ENCODE measurements around the gene PRKD1.

Gene PRKD1

GRCh38 chr14:29821242-29821641 is 106.4 kb downstream of the PRKD1 start:
- Histone ChIP-seq H4K20me1 (ENCODE audit: control insufficient read depth, insufficient read depth, low read depth, low read length) (no peaks in the 10 kb centered on the region), H3K27ac (ENCODE audit: low read depth, low read length) (no peak overlapping the region), H3K4me1 (ENCODE audit: control insufficient read depth, low read length) (no peaks in the 10 kb centered on the region), H3K9me2 (replicated peaks; ENCODE audit: control insufficient read depth, low read length) (no peaks in the 10 kb centered on the region), H3F3A (ENCODE audit: control insufficient read depth, insufficient read depth) (no peaks in the 10 kb centered on the region), H3K36me3 (ENCODE audit: control insufficient read depth, low read length) (no peaks in the 10 kb centered on the region), H3K4me3 (ENCODE audit: low read length) (no peak overlapping the region), H3K9me3 (ENCODE audit: control insufficient read depth, insufficient read depth, low read length) (no peaks in the 10 kb centered on the region), H3K4me2 (ENCODE audit: low read length) (no peak overlapping the region), H3K79me2 (ENCODE audit: control insufficient read depth, low read length) (no peaks in the 10 kb centered on the region), H3K27me3 (ENCODE audit: control insufficient read depth, low read length) (no peaks in the 10 kb centered on the region)
- TF ChIP-seq, protein P1, sequence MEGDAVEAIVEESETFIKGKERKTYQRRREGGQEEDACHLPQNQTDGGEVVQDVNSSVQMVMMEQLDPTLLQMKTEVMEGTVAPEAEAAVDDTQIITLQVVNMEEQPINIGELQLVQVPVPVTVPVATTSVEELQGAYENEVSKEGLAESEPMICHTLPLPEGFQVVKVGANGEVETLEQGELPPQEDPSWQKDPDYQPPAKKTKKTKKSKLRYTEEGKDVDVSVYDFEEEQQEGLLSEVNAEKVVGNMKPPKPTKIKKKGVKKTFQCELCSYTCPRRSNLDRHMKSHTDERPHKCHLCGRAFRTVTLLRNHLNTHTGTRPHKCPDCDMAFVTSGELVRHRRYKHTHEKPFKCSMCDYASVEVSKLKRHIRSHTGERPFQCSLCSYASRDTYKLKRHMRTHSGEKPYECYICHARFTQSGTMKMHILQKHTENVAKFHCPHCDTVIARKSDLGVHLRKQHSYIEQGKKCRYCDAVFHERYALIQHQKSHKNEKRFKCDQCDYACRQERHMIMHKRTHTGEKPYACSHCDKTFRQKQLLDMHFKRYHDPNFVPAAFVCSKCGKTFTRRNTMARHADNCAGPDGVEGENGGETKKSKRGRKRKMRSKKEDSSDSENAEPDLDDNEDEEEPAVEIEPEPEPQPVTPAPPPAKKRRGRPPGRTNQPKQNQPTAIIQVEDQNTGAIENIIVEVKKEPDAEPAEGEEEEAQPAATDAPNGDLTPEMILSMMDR (IDR thresholded peaks at IDR 0.05; ENCODE audit: low read depth, low read length, poor library complexity, severe bottlenecking), result no peak
- no peak for TF ChIP-seq EZH2phosphoT487 (IDR thresholded peaks at IDR 0.05; ENCODE audit: borderline replicate concordance, low read length)

DNA sequence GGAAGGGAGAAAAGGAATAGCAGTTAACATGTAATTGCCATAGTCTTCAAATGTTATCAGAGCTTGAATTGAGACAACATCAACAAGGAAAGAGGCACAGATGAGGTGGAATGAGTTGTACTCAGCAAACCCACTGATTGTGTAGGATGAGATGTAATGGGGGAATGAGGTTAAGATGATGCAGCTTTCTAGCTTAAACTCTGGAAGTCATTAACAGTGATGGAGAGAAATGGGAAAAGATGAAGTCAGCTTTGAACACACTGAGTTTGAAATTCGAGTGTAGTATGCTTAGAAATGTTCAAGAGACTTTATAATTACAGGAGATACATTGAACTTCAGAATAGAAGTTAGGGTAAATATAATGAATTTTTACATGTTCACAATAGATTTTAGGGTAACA is 106.9 kb downstream of the PRKD1 start:
- TF ChIP-seq, protein P1 (IDR thresholded peaks at IDR 0.05; ENCODE audit: low read depth, low read length, poor library complexity, severe bottlenecking), result no peak
- no peak for TF ChIP-seq EZH2phosphoT487 (IDR thresholded peaks at IDR 0.05; ENCODE audit: borderline replicate concordance, low read length)
- no peaks in the 10 kb centered on the region for H4K20me1 ChIP-seq (ENCODE audit: control insufficient read depth, insufficient read depth, low read depth, low read length)
- H3K9me3 ChIP-seq (ENCODE audit: control insufficient read depth, insufficient read depth, low read length), result no peaks in the 10 kb centered on the region
- H3K27ac ChIP-seq (ENCODE audit: low read depth, low read length), result no peak overlapping the region
- H3K27me3 ChIP-seq (ENCODE audit: control insufficient read depth, low read length), result no peaks in the 10 kb centered on the region
- no peaks in the 10 kb centered on the region for H3F3A ChIP-seq (ENCODE audit: control insufficient read depth, insufficient read depth)
- no peaks in the 10 kb centered on the region for H3K79me2 ChIP-seq (ENCODE audit: control insufficient read depth, low read length)
- no peaks in the 10 kb centered on the region for H3K4me1 ChIP-seq (ENCODE audit: control insufficient read depth, low read length)
- no peak overlapping the region for H3K4me2 ChIP-seq (ENCODE audit: low read length)
- no peak overlapping the region for H3K4me3 ChIP-seq (ENCODE audit: low read length)
- no peaks in the 10 kb centered on the region for H3K9me2 ChIP-seq (replicated peaks; ENCODE audit: control insufficient read depth, low read length)
- no peaks in the 10 kb centered on the region for H3K36me3 ChIP-seq (ENCODE audit: control insufficient read depth, low read length)

- no peak for TF ChIP-seq EZH2phosphoT487 (IDR thresholded peaks at IDR 0.05; ENCODE audit: borderline replicate concordance, low read length)
- no peaks in the 10 kb centered on the region for H3K27me3 ChIP-seq (ENCODE audit: control insufficient read depth, low read length)
- no peaks in the 10 kb centered on the region for H4K20me1 ChIP-seq (ENCODE audit: control insufficient read depth, insufficient read depth, low read depth, low read length)
- no peak overlapping the region for H3K4me3 ChIP-seq (ENCODE audit: low read length)
- no peaks in the 10 kb centered on the region for H3K36me3 ChIP-seq (ENCODE audit: control insufficient read depth, low read length)
- H3K9me2 ChIP-seq (replicated peaks; ENCODE audit: control insufficient read depth, low read length), result no peaks in the 10 kb centered on the region
- no peak overlapping the region for H3K4me2 ChIP-seq (ENCODE audit: low read length)
- no peak overlapping the region for H3K27ac ChIP-seq (ENCODE audit: low read depth, low read length)
- H3K79me2 ChIP-seq (ENCODE audit: control insufficient read depth, low read length), result no peaks in the 10 kb centered on the region
- H3K4me1 ChIP-seq (ENCODE audit: control insufficient read depth, low read length), result no peaks in the 10 kb centered on the region
- H3K9me3 ChIP-seq (ENCODE audit: control insufficient read depth, insufficient read depth, low read length), result no peaks in the 10 kb centered on the region
- no peaks in the 10 kb centered on the region for H3F3A ChIP-seq (ENCODE audit: control insufficient read depth, insufficient read depth)
Observed at GRCh38 chr14:29817767-29818405, 109.8 kb downstream of the PRKD1 start.

GRCh38 chr14:29815016-29815674 is 112.5 kb downstream of the PRKD1 start:
- H4K20me1 ChIP-seq (ENCODE audit: control insufficient read depth, insufficient read depth, low read depth, low read length), result no peaks in the 10 kb centered on the region
- no peaks in the 10 kb centered on the region for H3K27me3 ChIP-seq (ENCODE audit: control insufficient read depth, low read length)
- TF ChIP-seq, protein P1 (IDR thresholded peaks at IDR 0.05; ENCODE audit: low read depth, low read length, poor library complexity, severe bottlenecking), result no peak
- no peak for TF ChIP-seq EZH2phosphoT487 (IDR thresholded peaks at IDR 0.05; ENCODE audit: borderline replicate concordance, low read length)
- no peaks in the 10 kb centered on the region for H3F3A ChIP-seq (ENCODE audit: control insufficient read depth, insufficient read depth)
- no peaks in the 10 kb centered on the region for H3K9me3 ChIP-seq (ENCODE audit: control insufficient read depth, insufficient read depth, low read length)
- no peaks in the 10 kb centered on the region for H3K79me2 ChIP-seq (ENCODE audit: control insufficient read depth, low read length)
- no peaks in the 10 kb centered on the region for H3K36me3 ChIP-seq (ENCODE audit: control insufficient read depth, low read length)
- no peak overlapping the region for H3K4me2 ChIP-seq (ENCODE audit: low read length)
- H3K9me2 ChIP-seq (replicated peaks; ENCODE audit: control insufficient read depth, low read length), result no peaks in the 10 kb centered on the region
- no peak overlapping the region for H3K4me3 ChIP-seq (ENCODE audit: low read length)
- no peaks in the 10 kb centered on the region for H3K4me1 ChIP-seq (ENCODE audit: control insufficient read depth, low read length)
- H3K27ac ChIP-seq (ENCODE audit: low read depth, low read length), result no peak overlapping the region
